HG03196 (cell line): ENCODE measurements around the gene GIMAP6.
"Not testable (repeated sequence)": the region's sequence is repeated elsewhere in the genome, so short reads cannot be mapped to it uniquely, and the experiment has no call there.

Experiments used
- ATAC-seq: cut with Tn5 transposase; IDR thresholded peaks from one replicate; pipeline ENCODE4 v1.9.1; 2021; ENCODE audit not compliant: unreplicated experiment

The GIMAP6 gene

DNA sequence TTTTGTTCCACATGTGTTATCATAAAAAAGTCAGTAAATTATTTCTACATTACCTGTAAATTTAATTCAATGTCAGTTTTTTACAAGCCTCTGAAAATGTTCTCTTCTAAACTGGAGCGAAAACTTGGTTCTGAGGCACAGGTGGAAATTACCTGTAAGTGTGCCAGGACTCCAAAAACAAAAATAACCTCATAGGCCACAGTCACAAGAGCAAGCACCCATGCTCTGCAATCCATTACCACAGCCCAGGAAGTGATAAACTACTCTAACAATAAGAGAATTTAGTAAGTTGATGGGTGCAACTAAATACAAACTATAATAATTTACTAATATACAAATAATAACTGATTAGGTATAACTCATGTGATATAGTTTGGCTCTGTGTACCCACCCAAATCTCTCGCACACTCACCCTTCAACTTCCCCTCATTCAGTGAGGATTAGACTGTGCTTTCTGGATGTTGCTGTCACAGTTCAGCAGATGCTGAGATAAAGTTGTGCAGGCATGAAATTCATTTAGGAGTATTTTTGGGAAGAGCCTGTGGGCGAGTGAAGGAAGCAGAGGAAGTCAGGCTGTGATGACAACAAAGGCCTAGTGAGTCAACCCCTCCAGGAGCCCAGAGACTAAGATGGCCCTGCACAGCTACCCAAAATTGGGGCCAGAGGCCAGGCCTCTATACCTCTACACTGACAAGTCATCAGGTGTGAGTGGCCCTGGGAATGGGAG is 16.3 kb upstream of the GIMAP6 start:
- ATAC-seq, result no peak

DNA sequence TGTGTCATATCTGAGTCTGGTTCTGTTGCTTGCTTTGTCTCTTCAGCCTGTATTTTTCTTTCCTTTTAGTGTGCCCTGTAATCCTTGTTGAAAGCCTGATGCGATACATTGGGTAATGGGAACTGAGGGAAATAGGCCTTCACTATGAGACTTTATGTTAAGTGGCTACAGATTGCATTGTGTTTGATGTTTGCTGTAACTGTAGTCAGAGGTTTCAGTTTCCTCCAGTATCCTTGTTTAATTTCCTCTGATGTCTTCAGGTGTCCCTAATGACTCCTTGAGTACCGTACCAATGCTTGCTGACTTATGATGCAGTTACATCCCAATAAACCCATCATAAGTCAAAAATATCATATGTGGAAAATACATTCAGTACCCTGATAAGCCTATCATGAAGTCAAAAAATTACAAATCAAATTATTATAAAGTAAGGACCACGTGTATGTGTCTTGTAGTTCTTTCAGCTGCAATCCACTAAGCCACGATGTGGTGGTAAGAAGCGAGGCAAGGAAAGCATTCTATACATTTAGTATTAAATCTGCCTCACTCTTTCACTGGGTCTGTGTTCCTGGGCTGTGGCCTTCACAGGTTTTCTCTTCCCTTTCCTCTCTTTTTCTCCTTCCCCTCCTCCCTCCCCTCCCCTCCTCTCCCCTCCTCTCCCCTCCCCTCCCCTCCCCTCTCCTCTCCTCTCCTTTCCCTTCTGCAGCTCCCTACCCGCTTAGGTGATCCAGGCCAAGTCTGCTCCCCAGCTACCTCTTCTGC is 13.3 kb upstream of the GIMAP6 start:
- no peak for ATAC-seq

DNA sequence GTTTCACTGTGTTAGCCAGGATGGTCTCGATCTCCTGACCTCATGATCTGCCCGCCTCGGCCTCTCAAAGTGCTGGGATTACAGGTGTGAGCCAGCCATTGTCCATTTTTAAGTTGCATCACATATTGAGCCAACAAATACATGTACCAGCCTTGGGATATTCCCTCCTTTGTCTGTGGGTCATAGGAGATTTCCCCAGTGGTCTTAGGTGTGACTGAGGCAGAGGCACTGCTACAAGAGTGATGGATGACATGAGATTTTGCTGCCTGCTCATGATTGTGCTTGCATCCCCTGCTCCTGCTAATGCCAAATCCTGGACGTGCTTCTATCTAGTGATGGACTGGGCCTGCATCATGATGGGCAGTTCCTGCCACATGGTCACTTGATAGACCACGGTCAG is 10.7 kb upstream of the GIMAP6 start:
- no peak for ATAC-seq

DNA sequence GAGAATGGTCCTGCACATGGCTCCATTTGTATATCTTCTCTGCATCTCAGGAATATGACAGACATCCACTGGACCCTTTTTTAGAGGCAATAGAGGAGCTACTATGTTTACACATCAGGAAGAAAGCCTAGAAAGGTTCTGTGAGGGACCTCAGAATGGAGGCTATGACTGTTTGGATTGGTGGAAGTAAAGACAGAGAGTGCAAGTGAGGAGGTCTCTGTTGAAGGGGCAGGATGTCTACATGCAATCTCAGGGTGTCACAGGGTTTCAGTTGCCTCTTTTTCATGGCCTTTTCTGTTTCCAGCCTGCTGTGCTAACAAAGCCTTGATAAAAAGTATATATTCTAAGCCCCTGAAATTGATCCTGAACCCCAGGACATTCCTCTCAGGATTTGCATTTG is 9.7 kb upstream of the GIMAP6 start:
- ATAC-seq, result no peak

DNA sequence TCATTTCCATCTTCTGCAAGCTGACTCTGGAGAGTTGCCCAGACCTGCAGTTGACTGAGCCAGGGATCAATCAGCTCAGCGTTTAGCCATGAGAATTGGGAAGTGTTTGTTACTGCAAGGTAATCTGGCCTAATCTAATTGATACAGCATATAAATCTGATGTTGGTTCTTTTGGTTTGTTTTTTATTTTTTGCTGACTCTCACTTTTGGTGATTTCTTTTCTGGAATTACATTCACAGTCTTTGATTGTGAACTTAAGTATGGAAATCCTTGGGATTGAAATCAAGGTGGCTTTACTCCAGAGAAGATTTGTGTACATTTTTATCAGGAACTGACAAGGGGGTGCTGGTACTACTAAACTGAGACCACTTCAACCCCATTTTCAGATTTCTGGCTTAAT is 1.7 kb upstream of the GIMAP6 start:
- no peak for ATAC-seq

DNA sequence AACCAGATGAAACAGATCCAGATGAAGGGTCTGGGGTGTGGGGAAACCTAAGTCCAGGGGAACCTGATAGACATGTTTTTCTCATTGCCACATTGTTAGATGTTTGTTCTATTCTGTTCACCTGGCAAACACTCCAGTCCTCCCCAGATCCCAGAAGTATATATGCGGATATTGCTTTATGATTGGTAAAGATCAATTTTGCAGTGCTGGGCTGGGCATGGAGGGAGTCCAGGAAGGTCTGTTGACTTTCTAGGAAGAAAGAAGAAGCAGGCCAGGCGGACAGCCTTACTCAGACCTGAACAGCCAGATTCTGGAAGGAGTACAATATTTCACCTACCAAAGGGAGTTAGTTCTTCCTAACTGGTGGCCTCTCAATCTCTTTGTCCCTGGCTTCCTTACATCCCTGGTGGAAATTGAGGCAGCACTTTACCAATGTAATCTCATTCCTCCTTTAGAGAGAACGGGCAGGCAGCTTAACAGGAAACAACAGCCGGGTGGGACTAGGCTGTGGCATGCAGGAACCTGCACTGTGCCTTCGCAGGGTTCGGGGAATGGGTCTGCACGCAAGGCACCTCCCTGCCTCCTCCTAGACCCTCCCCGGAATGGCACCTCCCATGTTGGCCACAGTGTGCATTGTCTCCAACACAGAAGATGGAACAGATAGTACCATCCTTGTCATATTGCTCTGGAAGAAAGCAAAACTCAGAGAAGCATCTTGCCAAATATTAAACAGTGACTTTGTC is 930 bp downstream of the GIMAP6 start:
- ATAC-seq, result no peak

DNA sequence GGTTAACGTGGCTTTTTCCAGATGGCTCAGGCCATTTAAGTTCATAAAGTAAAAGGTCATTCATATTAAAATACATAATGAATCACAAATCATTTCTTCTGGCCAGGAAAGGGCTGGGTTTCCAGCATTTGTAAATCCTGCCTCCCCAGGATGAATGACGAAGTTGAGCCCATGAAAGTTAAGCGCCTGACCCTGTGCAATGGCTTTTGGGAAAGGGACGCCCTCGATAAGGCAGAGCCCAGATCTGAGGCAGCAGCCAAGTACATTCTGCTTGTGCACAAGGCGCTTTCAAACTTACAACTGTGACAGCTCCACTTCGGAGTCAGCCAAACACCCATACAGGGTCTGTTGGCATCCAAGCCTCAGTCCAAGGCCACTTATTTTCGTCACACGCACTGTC is 2.8 kb downstream of the GIMAP6 start:
- ATAC-seq, result no peak

DNA sequence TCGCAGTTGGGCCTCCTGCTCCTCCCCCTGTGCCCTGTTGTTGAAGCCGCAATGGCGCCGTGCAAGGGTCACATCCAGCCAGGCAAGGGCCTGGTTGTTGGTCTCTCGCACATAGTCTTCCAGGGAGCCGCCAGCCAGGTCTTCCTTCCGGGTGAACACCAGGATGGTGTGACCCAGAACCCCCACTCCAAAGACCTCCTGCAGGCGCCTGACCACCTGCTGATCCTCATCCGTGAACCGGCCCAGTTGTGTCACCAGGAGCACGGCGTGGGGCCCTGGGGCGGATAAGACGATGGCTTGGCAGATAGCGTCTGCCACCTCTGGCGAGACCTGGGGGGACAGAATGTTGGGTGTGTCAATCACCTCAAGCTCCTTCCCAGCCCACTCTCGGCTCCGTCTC is 4.2 kb downstream of the GIMAP6 start:
- ATAC-seq, result no peak

DNA sequence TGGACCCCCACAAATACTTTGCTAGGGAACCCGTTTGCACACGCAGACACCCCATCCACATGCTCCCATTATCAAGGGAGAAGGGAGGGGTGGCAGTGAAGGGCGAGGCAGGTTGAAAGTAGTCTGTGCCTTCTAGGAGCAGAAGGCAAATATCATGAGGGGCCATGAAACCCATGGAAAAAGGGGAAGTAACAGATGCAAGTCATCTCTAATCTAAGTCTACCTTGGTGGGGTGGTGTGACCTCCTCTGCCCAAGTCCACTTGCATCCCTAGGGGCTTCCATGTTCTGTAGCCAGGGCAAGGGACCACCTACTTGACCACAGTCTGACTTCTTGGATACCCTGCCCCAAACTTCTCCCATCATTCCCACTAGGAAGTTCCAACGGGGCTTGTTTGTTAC is 5.5 kb downstream of the GIMAP6 start:
- no peak for ATAC-seq

DNA sequence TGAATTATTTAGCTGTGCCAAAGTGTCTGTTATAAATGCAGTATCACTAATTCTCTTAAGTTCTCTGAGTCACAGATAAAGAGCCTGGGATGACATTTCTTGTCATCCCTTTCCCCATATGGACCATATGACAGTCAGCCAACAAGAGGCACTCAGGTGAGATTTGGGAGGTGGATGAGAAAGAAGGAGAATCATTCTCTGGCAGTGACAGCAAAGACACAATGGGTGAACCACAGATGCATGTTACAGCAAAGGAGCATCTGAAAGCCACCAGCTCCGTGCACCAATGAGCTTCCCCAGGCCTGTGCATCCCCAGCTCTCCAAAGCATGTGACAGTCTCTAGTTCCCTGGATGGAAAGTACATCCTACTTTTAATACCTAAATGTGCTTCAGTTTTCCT is 10.8 kb downstream of the GIMAP6 start:
- no peak for ATAC-seq

DNA sequence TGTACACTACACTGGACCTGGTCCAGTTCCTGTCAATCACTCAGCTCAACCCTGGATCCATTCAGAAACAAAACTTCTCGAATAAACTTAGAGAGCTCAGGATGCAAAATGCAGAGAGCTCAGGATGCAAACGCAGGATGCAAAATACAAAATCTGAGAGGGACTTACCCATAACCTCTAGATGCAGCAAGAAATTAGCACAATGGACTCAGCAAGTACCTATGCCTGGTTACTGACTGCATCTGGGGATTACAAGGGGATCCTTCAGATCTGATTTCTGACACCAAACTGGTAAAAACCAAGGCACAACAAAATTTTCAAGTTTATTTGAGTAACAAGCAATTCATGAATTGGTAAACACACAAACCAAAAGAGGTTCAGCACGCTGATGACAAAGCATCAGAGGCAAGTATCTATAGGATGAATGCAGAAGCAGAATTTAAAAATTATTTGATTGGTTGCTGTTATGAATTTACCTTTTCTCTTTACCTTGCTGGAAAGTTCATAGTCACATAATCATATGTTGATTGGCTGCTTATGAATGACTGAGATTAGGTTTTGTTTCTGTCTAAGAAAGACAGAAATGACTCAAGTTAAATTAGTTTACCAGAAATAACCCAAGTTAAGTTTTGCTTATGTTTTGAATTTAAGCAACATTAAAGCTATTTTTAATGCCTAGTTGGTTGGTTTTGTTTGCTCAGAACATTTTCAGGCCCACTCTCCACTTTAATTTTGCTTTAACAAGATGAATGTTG is 11.4 kb downstream of the GIMAP6 start:
- ATAC-seq, result peak; percentile 59

DNA sequence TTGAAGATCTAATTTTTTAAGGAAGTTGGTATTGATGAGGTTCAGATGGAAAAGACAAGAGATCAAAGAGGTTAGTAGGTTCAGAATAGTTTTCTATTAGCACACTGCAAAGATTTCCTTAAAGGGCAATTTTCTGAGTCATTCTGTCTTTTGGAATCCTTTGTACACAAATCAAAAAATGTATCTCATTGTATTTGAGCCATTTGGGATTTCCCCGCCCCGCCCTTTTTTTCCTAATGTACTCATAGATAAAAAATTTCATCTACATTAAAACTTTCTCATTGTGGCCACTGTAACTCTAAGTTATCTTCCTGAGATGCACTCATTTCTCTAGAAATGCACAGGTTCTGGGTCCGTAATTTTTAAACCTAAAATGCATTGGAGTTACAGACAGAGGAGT is 12.1 kb downstream of the GIMAP6 start:
- ATAC-seq, result no peak

DNA sequence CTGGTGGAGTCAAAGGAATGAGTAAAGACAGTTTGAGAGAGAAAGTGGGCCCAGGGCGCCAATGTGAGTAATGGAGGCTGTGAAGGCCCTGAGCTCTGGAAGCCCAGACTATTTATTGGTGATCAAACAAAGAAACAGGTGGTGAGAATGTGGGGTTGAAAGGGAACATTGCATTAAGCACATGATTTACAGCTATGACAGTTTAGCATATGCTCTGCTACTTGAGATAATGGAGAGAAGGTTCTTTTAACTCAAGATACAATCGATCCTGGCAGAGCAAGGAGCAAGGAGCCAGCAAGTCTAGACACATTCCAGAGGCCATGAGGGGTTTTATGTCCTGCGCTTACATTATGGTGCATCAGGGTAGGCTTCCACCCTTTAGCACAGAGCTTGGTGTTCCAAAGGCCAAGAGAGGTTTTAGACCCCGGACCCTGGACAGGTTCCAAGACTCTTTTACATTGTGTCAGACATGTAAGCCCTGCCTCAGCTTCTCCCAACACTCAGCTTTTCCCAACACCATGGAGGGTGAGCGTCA is 16.9 kb downstream of the GIMAP6 start:
- not testable (repeated sequence) for ATAC-seq

DNA sequence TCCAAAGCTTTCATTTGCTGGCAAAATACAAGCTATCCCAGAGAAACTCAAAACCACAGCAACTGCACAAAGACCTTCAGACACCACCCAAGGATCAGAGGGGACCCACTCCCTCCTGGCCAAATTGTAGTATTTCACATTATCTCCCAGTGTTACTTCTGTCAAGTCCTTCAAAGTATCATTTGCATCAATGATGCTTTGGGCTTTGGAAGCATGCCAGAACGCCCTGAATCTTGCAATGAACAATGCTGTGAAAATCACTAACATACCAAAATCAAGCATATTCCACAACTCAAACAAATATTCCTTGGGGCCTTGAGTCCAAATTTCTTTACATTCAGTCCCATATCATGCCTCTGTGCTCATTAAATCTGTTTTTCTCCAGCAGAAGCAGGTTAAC is 17.8 kb downstream of the GIMAP6 start:
- ATAC-seq, result not testable (repeated sequence)

DNA sequence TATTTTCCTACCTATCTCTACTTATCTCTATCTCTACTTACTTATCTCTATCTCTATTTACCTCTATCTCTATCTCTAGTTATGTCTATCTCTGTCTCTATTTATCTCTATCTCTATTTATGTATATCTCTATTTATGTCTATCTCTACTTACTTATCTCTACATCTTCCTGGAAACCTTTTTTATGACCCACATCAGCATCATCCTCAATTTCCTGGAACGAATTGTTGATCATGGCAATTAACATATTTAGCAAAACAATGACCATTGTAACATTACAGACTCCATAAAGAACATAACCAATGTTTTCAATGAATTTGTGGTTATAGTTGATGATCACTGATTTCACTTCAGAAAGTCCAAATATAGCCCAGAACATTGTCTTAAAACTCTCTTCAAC is 18.3 kb downstream of the GIMAP6 start:
- no peak for ATAC-seq

DNA sequence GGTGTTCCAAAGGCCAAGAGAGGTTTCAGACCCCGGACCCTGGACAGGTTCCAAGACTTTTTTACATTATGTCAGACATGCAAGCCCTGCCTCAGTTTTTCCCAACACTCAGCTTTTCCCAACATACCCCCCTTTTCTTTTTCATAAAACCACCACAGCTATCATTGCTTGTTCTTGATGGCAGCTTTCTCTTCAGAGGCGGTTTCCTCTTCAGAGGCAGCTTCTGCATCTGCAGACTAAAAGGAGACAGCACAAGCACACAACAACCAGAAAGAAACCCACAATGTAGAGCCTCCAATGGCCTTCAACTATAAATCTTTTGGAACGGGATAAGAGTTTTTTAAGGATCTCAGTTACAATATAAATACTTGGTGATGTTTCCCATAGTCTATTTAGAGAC is 19.3 kb downstream of the GIMAP6 start:
- ATAC-seq, result no peak

DNA sequence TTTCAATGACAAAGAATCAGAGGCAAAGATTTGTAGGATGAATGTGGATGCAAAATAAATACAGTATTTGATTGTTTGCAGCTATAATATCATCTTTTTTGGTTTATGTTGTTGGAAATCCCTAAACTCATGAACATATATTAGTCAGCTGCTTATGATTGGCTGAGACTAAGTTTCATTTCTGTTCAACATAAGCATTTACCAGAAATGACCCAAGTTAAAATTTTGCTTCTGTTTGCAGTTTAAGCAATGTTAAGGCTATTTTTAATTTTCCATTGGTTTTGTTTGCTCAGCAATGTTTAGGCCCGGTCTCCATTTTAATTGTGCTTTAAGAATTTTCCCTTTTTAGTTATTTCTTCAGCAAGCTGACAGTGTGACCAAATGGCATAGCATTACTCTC is 22.0 kb downstream of the GIMAP6 start:
- no peak for ATAC-seq

DNA sequence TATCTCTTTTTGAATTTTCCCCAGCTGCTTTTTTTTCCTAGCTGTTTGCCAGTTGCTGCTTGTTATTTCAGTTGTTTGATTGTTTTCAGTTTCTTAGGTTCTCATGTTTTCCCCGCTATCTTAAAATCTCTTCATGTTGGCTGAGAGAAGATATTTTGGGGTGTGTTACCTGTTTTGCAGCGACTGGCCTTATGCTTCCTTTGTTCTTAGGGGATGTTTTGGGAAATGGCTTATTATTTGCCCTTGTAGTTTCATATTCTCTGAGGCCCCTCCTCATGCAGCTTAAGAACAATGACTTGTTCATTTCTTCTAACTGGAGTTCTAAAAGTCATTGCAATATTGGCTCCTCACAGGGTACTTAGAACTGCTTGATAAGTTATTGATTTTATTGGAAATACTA is 28.6 kb downstream of the GIMAP6 start:
- not testable (repeated sequence) for ATAC-seq

DNA sequence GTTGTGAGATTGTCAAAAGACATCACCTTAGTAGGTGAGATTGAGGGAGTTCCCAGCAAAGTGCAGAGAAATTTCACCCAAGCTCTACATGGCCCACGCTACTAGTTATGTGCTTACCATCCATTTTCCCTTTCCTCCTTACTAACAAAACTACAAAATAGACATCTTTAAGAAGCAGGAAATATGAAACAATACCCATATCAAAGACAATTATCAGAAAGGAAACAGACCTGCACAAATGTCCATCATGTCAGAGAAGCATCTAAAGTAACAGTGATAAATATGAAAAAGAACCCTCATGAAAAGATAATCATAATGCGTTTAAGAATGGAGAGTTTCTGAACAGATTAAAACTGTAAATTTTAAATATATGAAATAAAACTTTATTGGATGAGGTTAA is 36.8 kb downstream of the GIMAP6 start:
- no peak for ATAC-seq

DNA sequence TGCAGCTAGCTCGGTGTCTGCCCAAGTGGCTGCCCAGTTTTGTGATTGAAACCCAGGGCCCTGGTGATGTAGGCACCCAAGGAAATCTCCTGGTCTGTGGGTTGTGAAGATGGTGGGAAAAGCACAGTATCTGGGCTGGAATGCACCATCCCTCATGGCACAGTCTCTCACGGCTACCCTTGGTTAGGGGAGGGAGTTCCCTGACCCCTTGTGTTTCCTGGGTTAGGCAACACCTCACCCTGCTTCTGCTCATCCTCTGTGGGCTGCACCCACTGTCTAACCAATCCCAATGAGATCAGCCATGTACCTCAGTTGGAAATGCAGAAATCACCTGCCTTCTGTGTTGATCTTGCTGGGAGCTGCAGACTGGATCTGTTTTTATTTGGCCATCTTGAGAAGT is 37.4 kb downstream of the GIMAP6 start:
- ATAC-seq, result no peak

DNA sequence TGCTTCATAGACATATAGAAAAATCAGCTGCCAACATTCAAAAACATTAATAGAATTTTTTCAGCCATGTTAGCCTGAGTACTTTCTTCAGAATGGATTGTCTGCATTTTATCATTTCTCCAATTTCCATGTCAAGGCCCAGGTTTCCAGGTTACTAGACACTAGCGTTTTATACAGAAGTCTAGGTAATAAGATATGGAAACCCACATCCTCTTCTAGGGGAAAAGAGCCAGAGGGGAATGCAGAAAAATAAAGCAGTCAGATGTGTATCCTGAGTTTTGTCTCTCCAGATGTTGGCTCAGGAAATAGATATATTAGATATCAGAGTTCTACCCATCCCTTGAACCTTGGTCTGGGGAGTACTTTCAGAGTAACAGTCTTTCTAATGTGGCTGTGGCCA is 44.6 kb downstream of the GIMAP6 start:
- ATAC-seq, result no peak
